TTC549 (cell line): ENCODE data around the gene PPIF.

Experiments
- FAIRE-seq: peaks from 2 replicates; lab custom pipeline; 2012; peaks lifted over from hg19 to GRCh38; lab: Jason Lieb, UNC

Gene PPIF

DNA sequence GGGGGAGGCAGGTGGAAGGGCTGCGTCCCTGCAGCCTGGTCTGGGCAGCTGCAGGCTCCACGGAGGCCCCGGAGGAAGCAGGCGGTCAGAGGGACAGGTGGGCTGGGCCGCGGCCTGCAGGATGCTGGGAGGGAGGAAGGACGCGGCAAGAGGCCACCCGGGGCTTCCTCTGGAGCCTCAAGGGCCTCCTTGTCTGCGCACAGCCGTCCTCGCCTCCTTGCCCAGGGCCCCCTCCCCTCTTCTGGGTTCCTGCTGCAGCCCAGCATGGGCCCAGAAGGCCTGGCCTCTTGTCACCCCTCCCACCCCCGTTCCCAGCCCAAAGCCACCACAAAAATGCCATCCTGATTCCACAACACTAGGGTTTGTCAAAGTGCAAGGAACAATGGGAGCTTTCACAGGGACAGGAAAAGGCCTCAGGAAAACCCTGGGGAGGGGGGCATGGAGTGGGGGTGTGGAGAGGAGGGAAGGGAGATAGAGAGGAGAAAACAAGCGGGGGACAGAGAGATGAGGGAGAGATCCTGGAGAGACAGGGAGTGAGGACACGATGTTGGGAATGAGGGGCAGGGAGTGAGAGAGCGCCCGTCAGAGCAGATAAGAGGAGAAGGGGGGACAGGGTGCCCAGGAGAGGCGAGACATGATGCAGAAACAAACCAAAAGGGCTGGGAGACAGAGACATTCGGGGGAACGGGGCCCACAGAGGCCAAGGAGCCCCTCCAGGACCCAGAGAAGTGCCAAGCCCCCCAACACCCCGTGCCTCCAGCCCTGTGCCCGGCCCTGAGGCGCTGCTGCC lies 56.4 kb downstream of the PPIF start:
- FAIRE-seq, result no peak

DNA sequence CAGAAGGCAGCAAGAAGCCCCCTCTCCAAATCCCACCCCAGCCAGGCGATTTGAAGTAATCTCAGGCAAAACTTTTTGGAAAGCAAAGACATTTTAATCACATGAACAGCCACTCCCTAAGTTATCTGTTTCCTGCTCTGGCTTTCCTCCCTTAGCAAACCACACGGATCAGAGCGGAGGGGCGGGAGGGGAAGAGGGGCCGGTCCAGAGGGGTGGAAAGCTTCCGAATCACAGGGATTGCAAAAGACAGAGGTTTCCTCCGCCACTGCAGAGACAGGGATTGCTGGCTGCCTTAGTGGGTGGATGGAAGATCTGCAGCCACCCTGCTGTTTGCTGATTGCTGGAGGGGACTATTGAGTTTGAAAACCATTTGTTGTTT lies 57.0 kb downstream of the PPIF start:
- no peak for FAIRE-seq

- no peak for FAIRE-seq
Measured at GRCh38 chr10:79404690-79405131, 57.4 kb downstream of the PPIF start.
